Trophoblast cell (in vitro differentiated cells and primary cell): ENCODE measurements around the gene CER1.

Experiments used
- DNase-seq, 2 donors: peaks; one replicate each; pipeline ENCODE4 v3.0.0-alpha.2; 2016
- H2AFZ ChIP-seq: 2 replicates; pipeline ENCODE4 v1.6.1; 2013; ENCODE audit warnings: low read length, moderate library complexity, mild to moderate bottlenecking; ENCODE audit not compliant: insufficient read depth, poor library complexity
- H2AK5ac ChIP-seq: 2 replicates; pipeline ENCODE4 v1.6.1; 2013; ENCODE audit warnings: mild to moderate bottlenecking, low read length
- H2BK120ac ChIP-seq: 2 replicates; pipeline ENCODE4 v1.6.1; 2013; ENCODE audit warnings: low read length, mild to moderate bottlenecking, moderate library complexity; ENCODE audit not compliant: insufficient read depth, poor library complexity
- H2BK12ac ChIP-seq: 2 replicates; pipeline ENCODE4 v1.6.1; 2013; ENCODE audit warnings: mild to moderate bottlenecking, low read length, moderate library complexity
- H2BK5ac ChIP-seq: 2 replicates; pipeline ENCODE4 v1.6.1; 2013; ENCODE audit warnings: low read length, low read depth, moderate library complexity, mild to moderate bottlenecking; ENCODE audit not compliant: poor library complexity
- H3K14ac ChIP-seq: 2 replicates; pipeline ENCODE4 v1.6.1; 2013; ENCODE audit warnings: mild to moderate bottlenecking, low read length
- H3K18ac ChIP-seq: 2 replicates; pipeline ENCODE4 v1.6.1; 2013; ENCODE audit warnings: mild to moderate bottlenecking, low read length
- H3K23ac ChIP-seq: 2 replicates; pipeline ENCODE4 v1.6.1; 2013; ENCODE audit warnings: low read length
- H3K27ac ChIP-seq: 2 replicates; pipeline ENCODE4 v1.5.1; 2013; ENCODE audit warnings: low read depth, mild to moderate bottlenecking, inconsistent platforms, low read length, moderate library complexity
- H3K27me3 ChIP-seq: 2 replicates; pipeline ENCODE4 v1.6.1; 2013; ENCODE audit warnings: inconsistent platforms, mild to moderate bottlenecking, low read length, moderate library complexity; ENCODE audit not compliant: insufficient read depth
- H3K36me3 ChIP-seq, 2 experiments: 1 replicate in 1 of 2; 2 replicates in 1 of 2; pipeline ENCODE4 v1.6.1; 2013; ENCODE audit warnings: low read length in 2 of 2, mild to moderate bottlenecking in 2 of 2, moderate library complexity in 1 of 2; ENCODE audit not compliant: insufficient read depth in 2 of 2, control insufficient read depth in 1 of 2
- H3K4ac ChIP-seq: 2 replicates; pipeline ENCODE4 v1.6.1; 2013; ENCODE audit warnings: low read depth, mild to moderate bottlenecking, low read length, moderate library complexity
- H3K4me1 ChIP-seq, 2 experiments: 1 replicate in 1 of 2; 2 replicates in 1 of 2; pipeline ENCODE4 v1.6.1; 2013; ENCODE audit warnings: low read length in 2 of 2, mild to moderate bottlenecking in 2 of 2, moderate library complexity in 1 of 2; ENCODE audit not compliant: insufficient read depth in 2 of 2, control insufficient read depth in 1 of 2
- H3K4me2 ChIP-seq: 2 replicates; pipeline ENCODE4 v1.6.1; 2013; ENCODE audit warnings: inconsistent platforms, mild to moderate bottlenecking, low read length, moderate library complexity
- H3K4me3 ChIP-seq: 2 replicates; pipeline ENCODE4 v1.5.1; 2013; ENCODE audit warnings: mild to moderate bottlenecking, low read depth, low read length, inconsistent platforms
- H3K79me1 ChIP-seq: one replicate; pipeline ENCODE4 v1.6.1; 2013; ENCODE audit warnings: low read length
- H3K79me2 ChIP-seq: 2 replicates; pipeline ENCODE4 v1.6.1; 2013; ENCODE audit warnings: low read length, mild to moderate bottlenecking; ENCODE audit not compliant: control insufficient read depth, insufficient read depth, poor library complexity
- H3K9ac ChIP-seq: 2 replicates; pipeline ENCODE4 v1.6.1; 2013; ENCODE audit warnings: mild to moderate bottlenecking, low read length
- H3K9me3 ChIP-seq: 2 replicates; pipeline ENCODE4 v1.6.1; 2013; ENCODE audit warnings: low read depth, mild to moderate bottlenecking, control low read depth, inconsistent platforms, low read length; ENCODE audit not compliant: insufficient read depth
- H4K12ac ChIP-seq: 2 replicates; pipeline ENCODE4 v1.6.1; 2013; ENCODE audit warnings: low read depth, mild to moderate bottlenecking, low read length, moderate library complexity
- H4K8ac ChIP-seq: 2 replicates; pipeline ENCODE4 v1.6.1; 2013; ENCODE audit warnings: low read depth, mild to moderate bottlenecking, low read length, moderate library complexity
- H4K91ac ChIP-seq: one replicate; pipeline ENCODE4 v1.6.1; 2013; ENCODE audit warnings: low read depth, mild to moderate bottlenecking, low read length, moderate library complexity
- WGBS: extraction: QIAGEN DNeasy Blood & Tissue Kit; methylation state at CpG from one replicate; pipeline ENCODE4 v1.1.7; 2013; ENCODE audit warnings: missing lambda C conversion rate; ENCODE audit not compliant: insufficient read length, insufficient coverage; ENCODE audit errors: extremely low coverage; 5-methylcytosine and 5-hydroxymethylcytosine counted together

The CER1 gene

GRCh38 chr9:14741369-14741768 lies 18.8 kb upstream of the CER1 start:
- Histone ChIP-seq H4K8ac (no peak overlapping the region), H3K36me3 (peaks cover 8 to 12% of the 10 kb centered on the region in 2 experiments), H3K4ac (no peak overlapping the region), H2AFZ (no peak overlapping the region), H3K4me1 (peaks cover 2 to 3% of the 10 kb centered on the region in 2 experiments), H3K4me3 (no peak overlapping the region), H3K4me2 (no peak overlapping the region), H3K27ac (no peak overlapping the region), H2BK5ac (no peak overlapping the region), H3K79me1 (no peaks in the 10 kb centered on the region), H3K79me2 (no peaks in the 10 kb centered on the region), H3K14ac (no peak overlapping the region), H2BK120ac (no peak overlapping the region), H2BK12ac (no peak overlapping the region), H3K27me3 (no peaks in the 10 kb centered on the region), H3K18ac (no peak overlapping the region), H2AK5ac (no peak overlapping the region), H3K9me3 (no peaks in the 10 kb centered on the region), H4K91ac (no peak overlapping the region), H4K12ac (no peak overlapping the region), H3K9ac (no peak overlapping the region), H3K23ac (no peak overlapping the region)
- no CpG with 5 or more reads among the region's 3 CpGs for WGBS
- no peak for DNase-seq

- Histone ChIP-seq H3K36me3 (peaks cover 2 to 5% of the 10 kb centered on the region in 2 experiments), H3K14ac (no peak overlapping the region), H3K27me3 (no peaks in the 10 kb centered on the region), H3K27ac (no peak overlapping the region), H3K4ac (no peak overlapping the region), H3K4me1 (no peaks in the 10 kb centered on the region), H3K4me3 (no peak overlapping the region), H3K79me2 (no peaks in the 10 kb centered on the region), H4K12ac (no peak overlapping the region), H3K4me2 (no peak overlapping the region), H3K9ac (no peak overlapping the region), H3K23ac (no peak overlapping the region), H3K79me1 (no peaks in the 10 kb centered on the region), H2AFZ (no peak overlapping the region), H4K8ac (no peak overlapping the region), H2AK5ac (no peak overlapping the region), H3K18ac (no peak overlapping the region), H2BK120ac (no peak overlapping the region), H4K91ac (no peak overlapping the region), H3K9me3 (no peaks in the 10 kb centered on the region), H2BK5ac (no peak overlapping the region), H2BK12ac (no peak overlapping the region)
- DNase-seq = no peak
- no CpG with 5 or more reads among the region's 5 CpGs for WGBS
Measured at GRCh38 chr9:14733133-14733532, 10.6 kb upstream of the CER1 start.

DNA sequence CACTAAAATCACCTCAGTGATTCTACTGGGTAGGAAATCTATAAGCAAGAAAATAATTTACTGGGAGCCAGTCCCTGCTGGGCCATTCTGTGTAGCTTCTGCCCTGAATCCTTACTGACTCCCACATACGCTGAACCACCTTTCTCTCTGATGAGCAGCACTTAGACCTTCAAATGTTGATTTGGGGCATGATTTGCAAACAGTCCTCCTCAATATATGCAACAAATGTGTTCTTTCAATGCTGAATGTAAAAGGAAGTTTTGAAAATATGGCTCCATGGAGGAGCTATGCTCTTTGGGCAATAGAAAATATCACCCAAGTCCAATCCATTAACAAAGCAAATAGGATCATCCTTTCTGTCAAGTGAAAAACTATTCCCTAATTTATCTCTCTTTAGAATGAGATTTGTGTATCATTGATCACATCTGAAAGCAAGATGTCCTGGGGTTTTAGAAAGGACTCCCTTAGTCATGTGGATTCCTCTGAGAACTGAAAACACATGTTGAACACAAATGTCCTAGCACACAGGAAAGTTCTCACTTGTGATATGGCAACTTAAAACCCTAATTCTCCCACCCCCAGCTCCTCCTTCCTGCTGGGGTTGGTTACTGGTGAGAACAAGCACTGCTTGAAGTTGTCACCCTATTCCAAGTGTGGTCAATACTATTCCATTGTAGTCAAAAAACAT lies 8.9 kb upstream of the CER1 start:
- no peaks in the 10 kb centered on the region for H3K79me1 ChIP-seq

DNA sequence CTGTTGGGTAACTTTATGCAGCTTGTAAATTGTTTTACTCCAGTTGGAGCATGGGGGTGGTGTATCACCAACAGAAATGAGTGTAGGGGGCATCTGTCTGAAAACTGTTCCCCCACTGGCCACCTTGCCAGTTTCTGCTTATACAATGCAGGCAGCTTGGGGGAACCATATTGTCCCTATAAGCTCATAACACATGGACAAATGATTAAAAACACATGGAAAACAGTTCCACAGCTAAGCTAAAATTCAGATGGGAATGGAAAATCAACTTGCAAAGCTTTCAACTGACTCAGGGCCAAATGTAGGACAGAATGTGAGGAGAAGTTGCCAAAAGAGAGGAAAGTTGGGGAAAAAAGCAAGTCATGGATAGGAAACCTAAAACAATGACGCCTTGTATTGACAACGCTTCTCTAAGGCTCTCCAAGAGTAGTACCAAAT lies 7.9 kb upstream of the CER1 start:
- Histone ChIP-seq H4K91ac (no peak overlapping the region), H2AK5ac (no peak overlapping the region), H3K4me3 (no peak overlapping the region), H3K4me2 (no peak overlapping the region), H3K79me2 (no peaks in the 10 kb centered on the region), H2BK120ac (no peak overlapping the region), H3K9me3 (no peaks in the 10 kb centered on the region), H2AFZ (no peak overlapping the region), H3K14ac (no peak overlapping the region), H3K23ac (no peak overlapping the region), H3K27ac (no peak overlapping the region), H4K12ac (no peak overlapping the region), H3K4me1 (no peaks in the 10 kb centered on the region), H3K36me3 (no peaks in the 10 kb centered on the region), H3K4ac (no peak overlapping the region), H2BK5ac (no peak overlapping the region), H3K18ac (no peak overlapping the region), H3K9ac (no peak overlapping the region), H3K27me3 (no peaks in the 10 kb centered on the region), H4K8ac (no peak overlapping the region), H3K79me1 (no peaks in the 10 kb centered on the region), H2BK12ac (no peak overlapping the region)
- WGBS = no CpG with 5 or more reads among the region's 2 CpGs
- DNase-seq = no peak

More for the DNA sequence above, 8.9 kb upstream of the CER1 start:
- no CpG with 5 or more reads among the region's 1 CpG for WGBS
- Histone ChIP-seq H2AFZ (no peak overlapping the region), H2BK120ac (no peak overlapping the region), H2AK5ac (no peak overlapping the region), H3K4me1 (no peaks in the 10 kb centered on the region), H3K4me3 (no peak overlapping the region), H3K79me2 (no peaks in the 10 kb centered on the region), H3K9me3 (no peaks in the 10 kb centered on the region), H3K36me3 (peaks cover 0 to 1% of the 10 kb centered on the region in 2 experiments), H4K12ac (no peak overlapping the region), H3K4ac (no peak overlapping the region), H4K91ac (no peak overlapping the region), H2BK5ac (no peak overlapping the region), H3K4me2 (no peak overlapping the region), H3K23ac (no peak overlapping the region), H3K9ac (no peak overlapping the region), H3K18ac (no peak overlapping the region), H4K8ac (no peak overlapping the region), H2BK12ac (no peak overlapping the region), H3K27me3 (no peaks in the 10 kb centered on the region), H3K27ac (no peak overlapping the region), H3K14ac (no peak overlapping the region)
- DNase-seq = no peak
